H9 (cell line): Measurements from ENCODE around the gene PHF20. TPM values are rescaled to one million over a fixed set of nuclear protein-coding genes. Genes with fewer than 3 reads are reported as not detected.

ENCODE experiments used
- DNase-seq: peaks from one replicate; pipeline ENCODE4 v3.0.0-alpha.2; 2017
- H2AFZ ChIP-seq: one replicate; pipeline ENCODE4 v1.6.1; 2013; ENCODE audit warnings: mild to moderate bottlenecking, low read length, control low read depth, moderate library complexity
- H2AK5ac ChIP-seq: 2 replicates; pipeline ENCODE4 v1.6.1; 2013; ENCODE audit warnings: low read length, control low read depth, mixed read lengths; ENCODE audit not compliant: insufficient read length
- H2BK120ac ChIP-seq: one replicate; pipeline ENCODE4 v1.6.1; 2013; ENCODE audit warnings: low read depth, mild to moderate bottlenecking, low read length, control low read depth, inconsistent platforms; ENCODE audit not compliant: poor library complexity, severe bottlenecking
- H2BK12ac ChIP-seq: 2 replicates; pipeline ENCODE4 v1.6.1; 2013; ENCODE audit warnings: low read length, control low read depth, mixed read lengths, low read depth; ENCODE audit not compliant: insufficient read length
- H2BK15ac ChIP-seq: 2 replicates; pipeline ENCODE4 v1.6.1; 2013; ENCODE audit warnings: low read depth, low read length, control low read depth
- H2BK20ac ChIP-seq: one replicate; pipeline ENCODE4 v1.6.1; 2013; ENCODE audit warnings: low read depth, mild to moderate bottlenecking, low read length, control low read depth, inconsistent platforms; ENCODE audit not compliant: poor library complexity, severe bottlenecking
- H2BK5ac ChIP-seq: 2 replicates; pipeline ENCODE4 v1.6.1; 2013; ENCODE audit warnings: low read length, control low read depth, mixed read lengths; ENCODE audit not compliant: insufficient read length
- H3K14ac ChIP-seq: 2 replicates; pipeline ENCODE4 v1.6.1; 2013; ENCODE audit warnings: low read length, control low read depth; ENCODE audit not compliant: insufficient read depth
- H3K18ac ChIP-seq: 2 replicates; pipeline ENCODE4 v1.6.1; 2013; ENCODE audit warnings: low read depth, mild to moderate bottlenecking, mixed read lengths, low read length, control low read depth; ENCODE audit not compliant: insufficient read length
- H3K23ac ChIP-seq: 2 replicates; pipeline ENCODE4 v1.6.1; 2013; ENCODE audit warnings: low read length, control low read depth, mixed read lengths, low read depth; ENCODE audit not compliant: insufficient read length
- H3K23me2 ChIP-seq: 2 replicates; pipeline ENCODE4 v1.6.1; 2013; ENCODE audit warnings: low read depth, mild to moderate bottlenecking, mixed read lengths, low read length, control low read depth; ENCODE audit not compliant: insufficient read length, poor library complexity, severe bottlenecking
- H3K27ac ChIP-seq: 2 replicates; pipeline ENCODE4 v1.5.1; 2013; ENCODE audit warnings: low read length, control low read depth, mixed read lengths, low read depth; ENCODE audit not compliant: insufficient read length
- H3K27me3 ChIP-seq: 2 replicates; pipeline ENCODE4 v1.6.1; 2013; ENCODE audit warnings: low read length, control low read depth, inconsistent platforms; ENCODE audit not compliant: insufficient read depth
- H3K4ac ChIP-seq: 2 replicates; pipeline ENCODE4 v1.6.1; 2013; ENCODE audit warnings: low read depth, mild to moderate bottlenecking, control low read depth, inconsistent platforms, low read length, moderate library complexity
- H3K4me1 ChIP-seq: 2 replicates; pipeline ENCODE4 v1.6.1; 2013; ENCODE audit warnings: low read length, control low read depth, inconsistent platforms; ENCODE audit not compliant: insufficient read depth
- H3K4me2 ChIP-seq: 2 replicates; pipeline ENCODE4 v1.6.1; 2013; ENCODE audit warnings: low read length, control low read depth, mixed read lengths; ENCODE audit not compliant: insufficient read length, insufficient read depth
- H3K56ac ChIP-seq: 2 replicates; pipeline ENCODE4 v1.6.1; 2013; ENCODE audit warnings: low read depth, mild to moderate bottlenecking, mixed read lengths, low read length, control low read depth; ENCODE audit not compliant: insufficient read length
- H3K79me1 ChIP-seq: 2 replicates; pipeline ENCODE4 v1.6.1; 2013; ENCODE audit warnings: low read depth, mild to moderate bottlenecking, moderate library complexity, low read length, control low read depth, inconsistent platforms; ENCODE audit not compliant: insufficient read depth, poor library complexity, severe bottlenecking
- H3K79me2 ChIP-seq: 2 replicates; pipeline ENCODE4 v1.6.1; 2013; ENCODE audit warnings: low read length, control low read depth, inconsistent platforms; ENCODE audit not compliant: insufficient read depth
- H3K9ac ChIP-seq: 2 replicates; pipeline ENCODE4 v1.6.1; 2013; ENCODE audit warnings: low read length, control low read depth, mixed read lengths; ENCODE audit not compliant: insufficient read length; ENCODE audit errors: extremely low read depth
- H3K9me3 ChIP-seq: one replicate; pipeline ENCODE4 v1.6.1; 2013; ENCODE audit warnings: low read depth, low read length, inconsistent platforms; ENCODE audit not compliant: control insufficient read depth
- H3T11ph ChIP-seq: one replicate; pipeline ENCODE4 v1.6.1; 2013; ENCODE audit warnings: mild to moderate bottlenecking, low read length, control low read depth, inconsistent platforms
- H4K20me1 ChIP-seq: one replicate; pipeline ENCODE4 v1.6.1; 2013; ENCODE audit not compliant: control insufficient read depth, insufficient read length, insufficient read depth
- H4K5ac ChIP-seq: 2 replicates; pipeline ENCODE4 v1.6.1; 2013; ENCODE audit warnings: low read depth, mild to moderate bottlenecking, mixed read lengths, low read length, control low read depth; ENCODE audit not compliant: insufficient read length
- H4K8ac ChIP-seq: replicated peaks from 2 replicates; pipeline ENCODE4 v1.6.1; 2013; ENCODE audit warnings: low read length, control low read depth, mixed read lengths, low read depth; ENCODE audit not compliant: insufficient read length
- H4K91ac ChIP-seq: 2 replicates; pipeline ENCODE4 v1.6.1; 2013; ENCODE audit warnings: low read depth, mild to moderate bottlenecking, moderate library complexity, mixed read lengths, low read length, control low read depth; ENCODE audit not compliant: insufficient read length
- H3K27ac Mint-ChIP-seq, 3 experiments: 2 replicates in 2 of 3; 3 replicates in 1 of 3; pipeline ENCODE4 v1.8.0; 2020 to 2021; ENCODE audit warnings: mixed read lengths in 3 of 3, mild to moderate bottlenecking in 1 of 3, moderate library complexity in 1 of 3
- H3K27me3 Mint-ChIP-seq: 2 replicates; pipeline ENCODE4 v1.8.0; 2021; ENCODE audit warnings: low read depth, mild to moderate bottlenecking, moderate library complexity, mixed read lengths
- H3K36me3 Mint-ChIP-seq, 3 experiments: 2 replicates in 2 of 3; 3 replicates in 1 of 3; pipeline ENCODE4 v1.8.0; 2020 to 2021; ENCODE audit warnings: low read depth in 3 of 3, mixed read lengths in 3 of 3; ENCODE audit not compliant: insufficient read depth in 1 of 3
- H3K4me1 Mint-ChIP-seq, 2 experiments: 2 replicates each; pipeline ENCODE4 v1.8.0; 2020; ENCODE audit warnings: mixed read lengths in 2 of 2
- H3K4me3 Mint-ChIP-seq, 2 experiments: 2 replicates in 1 of 2; 3 replicates in 1 of 2; pipeline ENCODE4 v1.8.0; 2020 to 2021; ENCODE audit warnings: mild to moderate bottlenecking in 2 of 2, mixed read lengths in 2 of 2, moderate library complexity in 1 of 2
- H3K9me3 Mint-ChIP-seq, 2 experiments: 2 replicates in 1 of 2; 3 replicates in 1 of 2; pipeline ENCODE4 v1.8.0; 2020; ENCODE audit warnings: mild to moderate bottlenecking in 2 of 2, mixed read lengths in 2 of 2, moderate library complexity in 1 of 2
- WGBS: extraction: QIAGEN DNeasy Blood & Tissue Kit; methylation state at CpG from one replicate; pipeline ENCODE4 v1.1.7; 2013; ENCODE audit warnings: missing lambda C conversion rate, low lambda C conversion rate, mixed read lengths; ENCODE audit not compliant: insufficient read length; ENCODE audit errors: extremely low coverage; 5-methylcytosine and 5-hydroxymethylcytosine counted together
- total RNA-seq: library from RNA; stranded (reverse); gene quantifications from 2 replicates; pipeline ENCODE4 v1.2.1, GENCODE V29; 2021
- TF ChIP-seq, protein P1 (sequence below): fragments of 200-600 bp; sonication (generic); conservative IDR thresholded peaks from 3 replicates; pipeline ENCODE4 v1.8.0; 2021; ENCODE audit warnings: antibody characterized with exemption, mild to moderate bottlenecking

Gene PHF20
- total RNA-seq, 1 experiment from 2014 or later = 50.3 TPM

DNA sequence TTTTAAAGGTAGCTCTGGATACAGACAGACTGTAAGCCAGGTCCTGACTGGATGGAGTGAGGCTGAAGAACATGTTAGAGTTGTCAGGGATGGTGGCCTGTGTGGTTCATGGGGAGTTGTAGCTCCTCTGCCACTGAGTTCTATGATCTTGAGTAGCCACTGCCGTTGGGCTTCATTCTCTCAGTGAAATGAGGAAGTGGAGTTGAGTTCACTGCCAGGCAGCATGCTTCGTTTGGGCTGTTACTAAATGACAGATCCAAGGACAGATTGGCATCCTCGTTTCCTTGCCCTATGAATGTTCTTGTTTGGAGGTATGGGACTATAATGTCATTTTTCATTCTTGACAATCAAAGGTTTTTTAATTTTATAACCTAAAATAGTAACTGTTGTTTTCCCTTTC, 145.3 kb downstream of the PHF20 start:
- Histone ChIP-seq H3K27me3 (no peaks in the 10 kb centered on the region), H4K20me1 (no peaks in the 10 kb centered on the region), H3K79me2 (no peaks in the 10 kb centered on the region), H3K14ac (no peak overlapping the region), H2AK5ac (no peak overlapping the region), H2AFZ (no peak overlapping the region), H2BK20ac (no peak overlapping the region), H3K9ac (no peak overlapping the region), H4K5ac (no peak overlapping the region), H3K23me2 (no peaks in the 10 kb centered on the region), H2BK5ac (no peak overlapping the region), H2BK120ac (no peak overlapping the region), H3K27ac (no peak overlapping the region), H2BK12ac (no peak overlapping the region), H3K18ac (no peak overlapping the region), H4K91ac (no peak overlapping the region), H3K4ac (no peak overlapping the region), H4K8ac (no peak overlapping the region), H3K56ac (no peak overlapping the region), H3K9me3 (no peaks in the 10 kb centered on the region), H3K79me1 (no peaks in the 10 kb centered on the region), H3K4me1 (no peaks in the 10 kb centered on the region), H3K23ac (no peak overlapping the region), H3T11ph (no peak overlapping the region), H2BK15ac (no peak overlapping the region), H3K4me2 (no peak overlapping the region)
- H3K4me1 Mint-ChIP-seq = no peaks in the 10 kb centered on the region
- TF ChIP-seq, protein P1, sequence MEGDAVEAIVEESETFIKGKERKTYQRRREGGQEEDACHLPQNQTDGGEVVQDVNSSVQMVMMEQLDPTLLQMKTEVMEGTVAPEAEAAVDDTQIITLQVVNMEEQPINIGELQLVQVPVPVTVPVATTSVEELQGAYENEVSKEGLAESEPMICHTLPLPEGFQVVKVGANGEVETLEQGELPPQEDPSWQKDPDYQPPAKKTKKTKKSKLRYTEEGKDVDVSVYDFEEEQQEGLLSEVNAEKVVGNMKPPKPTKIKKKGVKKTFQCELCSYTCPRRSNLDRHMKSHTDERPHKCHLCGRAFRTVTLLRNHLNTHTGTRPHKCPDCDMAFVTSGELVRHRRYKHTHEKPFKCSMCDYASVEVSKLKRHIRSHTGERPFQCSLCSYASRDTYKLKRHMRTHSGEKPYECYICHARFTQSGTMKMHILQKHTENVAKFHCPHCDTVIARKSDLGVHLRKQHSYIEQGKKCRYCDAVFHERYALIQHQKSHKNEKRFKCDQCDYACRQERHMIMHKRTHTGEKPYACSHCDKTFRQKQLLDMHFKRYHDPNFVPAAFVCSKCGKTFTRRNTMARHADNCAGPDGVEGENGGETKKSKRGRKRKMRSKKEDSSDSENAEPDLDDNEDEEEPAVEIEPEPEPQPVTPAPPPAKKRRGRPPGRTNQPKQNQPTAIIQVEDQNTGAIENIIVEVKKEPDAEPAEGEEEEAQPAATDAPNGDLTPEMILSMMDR = no peak
- no CpG with 5 or more reads among the region's 3 CpGs for whole genome bisulfite sequencing
- H3K9me3 Mint-ChIP-seq = no peaks in the 10 kb centered on the region
- H3K27ac Mint-ChIP-seq = no peak overlapping the region; a peak in 1 of 7 replicates
- peaks cover 20 to 63% (median 54%) of the 10 kb centered on the region in 3 experiments; a peak in 6 of 7 replicates for H3K36me3 Mint-ChIP-seq
- H3K4me3 Mint-ChIP-seq = no peak overlapping the region
- no peaks in the 10 kb centered on the region for H3K27me3 Mint-ChIP-seq
- DNase-seq = no peak
